Measurements from ENCODE around the gene FCRL2.

FCRL2 gene

GRCh38 chr1:157700732-157701131, 76.2 kb downstream of the FCRL2 start, which contains the start of gene FCRL3:
TSS of gene FCRL3 (minus strand) at chr1:157700769. CDS start at chr1:157700489, 280 bp downstream.
- ChIA-PET POLR2A (no interaction called here), CTCF (interaction anchor here (1.6 kb wide), 1 partner anchor 10 kb away, joined by 6 read pairs; no protein-coding TSS in a partner anchor)
- Histone ChIP-seq H3K4me1 (ENCODE audit: control insufficient read depth, insufficient read depth, low read length) (no peaks in the 10 kb centered on the region), H3K27ac (ENCODE audit: extremely low read depth, low read depth, low read length) (no peak within 1 kb of the TSS), H3K4me3 (ENCODE audit: low read depth, low read length) (no peak within 1 kb of the TSS), H3K36me3 (ENCODE audit: control insufficient read depth in 2 of 2, insufficient read depth in 1 of 2, low read length in 2 of 2) (no peaks in the 10 kb centered on the region), H3K9me3 (ENCODE audit: control insufficient read depth, insufficient read depth, low read depth, low read length) (no peaks in the 10 kb centered on the region)
- TF ChIP-seq ZNF621 (tag by site-specific recombination; IDR thresholded peaks at IDR 0.05) (no peak), ZNF791 (tag by site-specific recombination; IDR thresholded peaks at IDR 0.05) (no peak), ZSCAN30 (tag by site-specific recombination; IDR thresholded peaks at IDR 0.05) (no peak), ZNF274 (IDR thresholded peaks at IDR 0.05; ENCODE audit: low read length) (no peak), ZNF274 (tag by site-specific recombination; IDR thresholded peaks at IDR 0.05; ENCODE audit: borderline replicate concordance) (no peak), ZNF473 (tag by site-specific recombination; IDR thresholded peaks at IDR 0.05) (no peak), ZNF560 (tag by site-specific recombination; IDR thresholded peaks at IDR 0.05; ENCODE audit: borderline replicate concordance) (no peak), IKZF3 (tag by site-specific recombination; IDR thresholded peaks at IDR 0.05) (no peak), ZNF19 (tag by site-specific recombination; IDR thresholded peaks at IDR 0.05; ENCODE audit: low read depth) (no peak), ZBTB21 (tag by site-specific recombination; IDR thresholded peaks at IDR 0.05) (no peak), ZNF423 (tag by site-specific recombination; IDR thresholded peaks at IDR 0.05) (no peak), ZNF626 (tag by site-specific recombination; IDR thresholded peaks at IDR 0.05) (no peak), ZNF777 (tag by site-specific recombination; IDR thresholded peaks at IDR 0.05; ENCODE audit: borderline replicate concordance) (no peak), SCRT1 (tag by site-specific recombination; IDR thresholded peaks at IDR 0.05; ENCODE audit: borderline replicate concordance) (no peak), ZNF366 (tag by site-specific recombination; conservative IDR thresholded peaks at IDR 0.05) (no peak), ZBTB26 (tag by site-specific recombination; optimal IDR thresholded peaks at IDR 0.05) (no peak)
- TF ChIP-seq, protein P1, sequence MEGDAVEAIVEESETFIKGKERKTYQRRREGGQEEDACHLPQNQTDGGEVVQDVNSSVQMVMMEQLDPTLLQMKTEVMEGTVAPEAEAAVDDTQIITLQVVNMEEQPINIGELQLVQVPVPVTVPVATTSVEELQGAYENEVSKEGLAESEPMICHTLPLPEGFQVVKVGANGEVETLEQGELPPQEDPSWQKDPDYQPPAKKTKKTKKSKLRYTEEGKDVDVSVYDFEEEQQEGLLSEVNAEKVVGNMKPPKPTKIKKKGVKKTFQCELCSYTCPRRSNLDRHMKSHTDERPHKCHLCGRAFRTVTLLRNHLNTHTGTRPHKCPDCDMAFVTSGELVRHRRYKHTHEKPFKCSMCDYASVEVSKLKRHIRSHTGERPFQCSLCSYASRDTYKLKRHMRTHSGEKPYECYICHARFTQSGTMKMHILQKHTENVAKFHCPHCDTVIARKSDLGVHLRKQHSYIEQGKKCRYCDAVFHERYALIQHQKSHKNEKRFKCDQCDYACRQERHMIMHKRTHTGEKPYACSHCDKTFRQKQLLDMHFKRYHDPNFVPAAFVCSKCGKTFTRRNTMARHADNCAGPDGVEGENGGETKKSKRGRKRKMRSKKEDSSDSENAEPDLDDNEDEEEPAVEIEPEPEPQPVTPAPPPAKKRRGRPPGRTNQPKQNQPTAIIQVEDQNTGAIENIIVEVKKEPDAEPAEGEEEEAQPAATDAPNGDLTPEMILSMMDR (tag by site-specific recombination; IDR thresholded peaks at IDR 0.05) = no peak
- TF ChIP-seq, protein P2, sequence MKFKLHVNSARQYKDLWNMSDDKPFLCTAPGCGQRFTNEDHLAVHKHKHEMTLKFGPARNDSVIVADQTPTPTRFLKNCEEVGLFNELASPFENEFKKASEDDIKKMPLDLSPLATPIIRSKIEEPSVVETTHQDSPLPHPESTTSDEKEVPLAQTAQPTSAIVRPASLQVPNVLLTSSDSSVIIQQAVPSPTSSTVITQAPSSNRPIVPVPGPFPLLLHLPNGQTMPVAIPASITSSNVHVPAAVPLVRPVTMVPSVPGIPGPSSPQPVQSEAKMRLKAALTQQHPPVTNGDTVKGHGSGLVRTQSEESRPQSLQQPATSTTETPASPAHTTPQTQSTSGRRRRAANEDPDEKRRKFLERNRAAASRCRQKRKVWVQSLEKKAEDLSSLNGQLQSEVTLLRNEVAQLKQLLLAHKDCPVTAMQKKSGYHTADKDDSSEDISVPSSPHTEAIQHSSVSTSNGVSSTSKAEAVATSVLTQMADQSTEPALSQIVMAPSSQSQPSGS (tag by site-specific recombination; IDR thresholded peaks at IDR 0.05; ENCODE audit: low read depth) = no peak

- CTCF ChIA-PET = interaction anchor here (1.6 kb wide), 1 partner anchor 9 kb away, joined by 6 read pairs; no protein-coding TSS in a partner anchor
- Histone ChIP-seq H3K9me3 (ENCODE audit: control insufficient read depth, insufficient read depth, low read depth, low read length) (no peaks in the 10 kb centered on the region), H3K36me3 (ENCODE audit: control insufficient read depth in 2 of 2, insufficient read depth in 1 of 2, low read length in 2 of 2) (no peaks in the 10 kb centered on the region), H3K27ac (ENCODE audit: extremely low read depth, low read depth, low read length) (no peak overlapping the region), H3K4me3 (ENCODE audit: low read depth, low read length) (no peak overlapping the region), H3K4me1 (ENCODE audit: control insufficient read depth, insufficient read depth, low read length) (no peaks in the 10 kb centered on the region)
- POLR2A ChIA-PET = no interaction called here
- TF ChIP-seq, protein P3, sequence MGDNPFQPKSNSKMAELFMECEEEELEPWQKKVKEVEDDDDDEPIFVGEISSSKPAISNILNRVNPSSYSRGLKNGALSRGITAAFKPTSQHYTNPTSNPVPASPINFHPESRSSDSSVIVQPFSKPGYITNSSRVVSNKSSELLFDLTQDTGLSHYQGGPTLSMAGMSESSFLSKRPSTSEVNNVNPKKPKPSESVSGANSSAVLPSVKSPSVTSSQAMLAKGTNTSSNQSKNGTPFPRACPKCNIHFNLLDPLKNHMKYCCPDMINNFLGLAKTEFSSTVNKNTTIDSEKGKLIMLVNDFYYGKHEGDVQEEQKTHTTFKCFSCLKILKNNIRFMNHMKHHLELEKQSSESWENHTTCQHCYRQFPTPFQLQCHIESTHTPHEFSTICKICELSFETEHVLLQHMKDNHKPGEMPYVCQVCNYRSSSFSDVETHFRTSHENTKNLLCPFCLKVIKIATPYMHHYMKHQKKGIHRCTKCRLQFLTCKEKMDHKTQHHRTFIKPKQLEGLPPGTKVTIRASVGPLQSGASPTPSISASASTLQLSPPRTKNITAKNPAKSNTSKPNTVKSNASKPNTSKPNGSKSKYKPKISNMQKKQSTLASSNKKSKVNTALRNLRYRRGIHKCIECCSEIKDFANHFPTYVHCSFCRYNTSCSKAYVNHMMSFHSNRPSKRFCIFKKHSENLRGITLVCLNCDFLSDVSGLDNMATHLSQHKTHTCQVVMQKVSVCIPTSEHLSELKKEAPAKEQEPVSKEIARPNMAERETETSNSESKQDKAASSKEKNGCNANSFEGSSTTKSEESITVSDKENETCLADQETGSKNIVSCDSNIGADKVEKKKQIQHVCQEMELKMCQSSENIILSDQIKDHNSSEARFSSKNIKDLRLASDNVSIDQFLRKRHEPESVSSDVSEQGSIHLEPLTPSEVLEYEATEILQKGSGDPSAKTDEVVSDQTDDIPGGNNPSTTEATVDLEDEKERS (tag by site-specific recombination; IDR thresholded peaks at IDR 0.05) = no peak
Measured at GRCh38 chr1:157700305-157700704, 76.6 kb downstream of the FCRL2 start.

Measured in HEK293 (cell line).